Mucosa of rectum (tissue), 2 donors: ENCODE results near the gene ACER3.
A peak's percentile ranks its signal among the peaks of the same experiment; 100 is the strongest.

Experiments used
- H3K27ac ChIP-seq, 2 donors: one replicate each; pipeline ENCODE4 v1.7.0; 2013; ENCODE audit warnings: inconsistent platforms in 2 of 2, low read depth in 2 of 2, low read length in 2 of 2
- H3K27me3 ChIP-seq, 2 donors: one replicate each; pipeline ENCODE4 v1.7.0; 2013; ENCODE audit warnings: low read length in 2 of 2; ENCODE audit not compliant: control insufficient read depth in 2 of 2, insufficient read depth in 2 of 2
- H3K36me3 ChIP-seq, 2 donors: one replicate each; pipeline ENCODE4 v1.7.0; 2013; ENCODE audit warnings: low read length in 2 of 2; ENCODE audit not compliant: control insufficient read depth in 2 of 2, insufficient read depth in 2 of 2
- H3K4me1 ChIP-seq, 2 donors: one replicate each; pipeline ENCODE4 v1.7.0; 2013; ENCODE audit warnings: low read length in 2 of 2, mild to moderate bottlenecking in 1 of 2; ENCODE audit not compliant: control insufficient read depth in 2 of 2, insufficient read depth in 2 of 2
- H3K4me3 ChIP-seq, 2 donors: one replicate each; pipeline ENCODE4 v1.7.0; 2013; ENCODE audit warnings: low read length in 2 of 2
- H3K9ac ChIP-seq, 2 donors: one replicate each; pipeline ENCODE4 v1.7.0; 2013; ENCODE audit warnings: low read length in 2 of 2, low read depth in 1 of 2, mild to moderate bottlenecking in 1 of 2
- H3K9me3 ChIP-seq, 2 donors: one replicate each; pipeline ENCODE4 v1.7.0; 2013; ENCODE audit warnings: low read length in 2 of 2; ENCODE audit not compliant: control insufficient read depth in 2 of 2
- donor health status: healthy.
- donor health status: Normal muscosa, but diverticular disease.

Gene ACER3

GRCh38 chr11:76911415-76911808 lies 50.7 kb downstream of the ACER3 start:
- H3K27ac ChIP-seq: no peak overlapping the region
- H3K4me3 ChIP-seq: no peak overlapping the region
- no peaks in the 10 kb centered on the region for H3K36me3 ChIP-seq
- H3K9ac ChIP-seq: no peak overlapping the region
- no peaks in the 10 kb centered on the region for H3K4me1 ChIP-seq
- H3K9me3 ChIP-seq: no peaks in the 10 kb centered on the region
- no peaks in the 10 kb centered on the region for H3K27me3 ChIP-seq

- no peaks in the 10 kb centered on the region for H3K9me3 ChIP-seq
Observed at GRCh38 chr11:76916712-76917111, 56.0 kb downstream of the ACER3 start.

GRCh38 chr11:76918941-76919386 lies 58.2 kb downstream of the ACER3 start:
- no peaks in the 10 kb centered on the region for H3K36me3 ChIP-seq
- H3K9ac ChIP-seq: no peak overlapping the region
- H3K27ac ChIP-seq: no peak overlapping the region
- no peaks in the 10 kb centered on the region for H3K9me3 ChIP-seq
- peak overlapping the region in 1 of 2 donors; percentile 20 for H3K4me3 ChIP-seq
- peaks cover 4 to 24% of the 10 kb centered on the region in 2 donors for H3K4me1 ChIP-seq
- H3K27me3 ChIP-seq: no peaks in the 10 kb centered on the region

More at GRCh38 chr11:76916712-76917111, 56.0 kb downstream of the ACER3 start:
- H3K27ac ChIP-seq: no peak overlapping the region
- no peak overlapping the region for H3K9ac ChIP-seq
- no peaks in the 10 kb centered on the region for H3K27me3 ChIP-seq
- H3K4me1 ChIP-seq: peaks cover 4 to 21% of the 10 kb centered on the region in 2 donors
- H3K4me3 ChIP-seq: no peak overlapping the region
- no peaks in the 10 kb centered on the region for H3K36me3 ChIP-seq

GRCh38 chr11:76919467-76919866 lies 58.7 kb downstream of the ACER3 start:
- Histone ChIP-seq H3K4me3 (no peak overlapping the region), H3K27me3 (no peaks in the 10 kb centered on the region), H3K27ac (no peak overlapping the region), H3K4me1 (peaks cover 4 to 24% of the 10 kb centered on the region in 2 donors), H3K9ac (peak overlapping the region in 1 of 2 donors; percentile 67), H3K36me3 (no peaks in the 10 kb centered on the region), H3K9me3 (no peaks in the 10 kb centered on the region)

- Histone ChIP-seq H3K4me3 (peak overlapping the region; percentile 69 to 70), H3K27ac (peak overlapping the region; percentile 78 to 82), H3K9ac (peak overlapping the region; percentile 67 to 68), H3K9me3 (no peaks in the 10 kb centered on the region), H3K27me3 (no peaks in the 10 kb centered on the region), H3K36me3 (no peaks in the 10 kb centered on the region), H3K4me1 (peaks cover 4 to 24% of the 10 kb centered on the region in 2 donors)
Observed at GRCh38 chr11:76919887-76920746, 59.4 kb downstream of the ACER3 start.

GRCh38 chr11:76927160-76927559 lies 66.4 kb downstream of the ACER3 start:
- Histone ChIP-seq H3K9me3 (no peaks in the 10 kb centered on the region), H3K4me1 (no peaks in the 10 kb centered on the region), H3K9ac (no peak overlapping the region), H3K4me3 (no peak overlapping the region), H3K36me3 (peaks cover 0 to 1% of the 10 kb centered on the region in 2 donors), H3K27me3 (no peaks in the 10 kb centered on the region), H3K27ac (no peak overlapping the region)

- H3K9me3 ChIP-seq: no peaks in the 10 kb centered on the region
- H3K36me3 ChIP-seq: peaks cover 0 to 3% of the 10 kb centered on the region in 2 donors
- H3K4me1 ChIP-seq: no peaks in the 10 kb centered on the region
- H3K9ac ChIP-seq: no peak overlapping the region
- no peaks in the 10 kb centered on the region for H3K27me3 ChIP-seq
- no peak overlapping the region for H3K4me3 ChIP-seq
- no peak overlapping the region for H3K27ac ChIP-seq
Observed at GRCh38 chr11:76935042-76935441, 74.3 kb downstream of the ACER3 start.

GRCh38 chr11:76939219-76939631 lies 78.5 kb downstream of the ACER3 start:
- no peaks in the 10 kb centered on the region for H3K9me3 ChIP-seq
- H3K9ac ChIP-seq: no peak overlapping the region
- no peaks in the 10 kb centered on the region for H3K36me3 ChIP-seq
- H3K4me1 ChIP-seq: no peaks in the 10 kb centered on the region
- no peak overlapping the region for H3K27ac ChIP-seq
- no peaks in the 10 kb centered on the region for H3K27me3 ChIP-seq
- H3K4me3 ChIP-seq: no peak overlapping the region

- peaks cover 0 to 3% of the 10 kb centered on the region in 2 donors for H3K9me3 ChIP-seq
- H3K36me3 ChIP-seq: no peaks in the 10 kb centered on the region
- no peaks in the 10 kb centered on the region for H3K27me3 ChIP-seq
- H3K4me1 ChIP-seq: no peaks in the 10 kb centered on the region
- no peak overlapping the region for H3K4me3 ChIP-seq
- no peak overlapping the region for H3K27ac ChIP-seq
- no peak overlapping the region for H3K9ac ChIP-seq
Observed at GRCh38 chr11:76944225-76944624, 83.5 kb downstream of the ACER3 start.

- Histone ChIP-seq H3K4me3 (no peak overlapping the region), H3K36me3 (no peaks in the 10 kb centered on the region), H3K4me1 (no peaks in the 10 kb centered on the region)
Observed at GRCh38 chr11:76946223-76946622, 85.5 kb downstream of the ACER3 start.

More at GRCh38 chr11:76946223-76946622, 85.5 kb downstream of the ACER3 start:
- no peak overlapping the region for H3K9ac ChIP-seq
- peaks cover 0 to 3% of the 10 kb centered on the region in 2 donors for H3K9me3 ChIP-seq
- no peaks in the 10 kb centered on the region for H3K27me3 ChIP-seq
- no peak overlapping the region for H3K27ac ChIP-seq
